Measurements from ENCODE around the gene PRR36.
"Not testable (repeated sequence)": the region's sequence is repeated elsewhere in the genome, so short reads cannot be mapped to it uniquely, and the experiment has no call there.

Gene PRR36

GRCh38 chr19:7897292-7897691 is 23.1 kb upstream of the PRR36 start:
- DNase-seq, result no peak

GRCh38 chr19:7895565-7895964 is 21.4 kb upstream of the PRR36 start:
- DNase-seq, result no peak

GRCh38 chr19:7894612-7895309 is 20.6 kb upstream of the PRR36 start:
- DNase-seq, result no peak

DNA sequence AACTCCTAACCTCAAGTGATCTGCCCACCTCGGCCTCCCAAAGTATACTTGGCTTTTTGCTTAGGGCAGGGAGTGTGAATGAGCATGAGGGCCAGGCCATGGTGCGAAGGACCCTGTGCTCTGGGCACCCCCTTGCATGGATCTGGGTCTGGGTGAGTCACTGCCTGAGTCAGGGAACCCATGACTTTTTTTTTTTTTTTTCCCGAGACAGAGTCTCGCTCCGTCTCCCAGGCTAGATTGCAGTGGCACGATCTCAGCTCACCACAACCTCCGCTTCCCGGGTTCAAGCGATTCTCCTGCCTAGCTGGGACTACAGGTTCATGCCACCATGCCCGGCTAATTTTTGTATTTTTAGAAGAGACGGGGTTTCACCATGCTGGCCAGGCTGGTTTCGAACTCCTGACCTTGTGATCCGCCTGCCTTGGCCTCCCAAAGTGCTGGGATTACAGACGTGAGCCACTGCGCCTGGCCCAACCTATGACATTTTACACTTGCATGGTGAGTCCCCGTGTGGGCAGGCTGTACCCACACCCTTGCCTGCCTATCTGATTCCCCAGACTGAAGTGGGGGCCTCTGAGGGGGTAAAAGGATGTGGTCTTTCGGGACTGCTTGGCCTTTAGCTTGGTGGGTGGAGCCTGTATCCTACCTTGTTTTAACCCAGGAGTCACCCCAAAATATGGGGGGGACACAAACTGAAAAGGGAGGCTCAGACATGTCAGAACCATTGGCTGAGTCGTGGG is 19.3 kb upstream of the PRR36 start:
- not testable (repeated sequence) for DNase-seq

DNA sequence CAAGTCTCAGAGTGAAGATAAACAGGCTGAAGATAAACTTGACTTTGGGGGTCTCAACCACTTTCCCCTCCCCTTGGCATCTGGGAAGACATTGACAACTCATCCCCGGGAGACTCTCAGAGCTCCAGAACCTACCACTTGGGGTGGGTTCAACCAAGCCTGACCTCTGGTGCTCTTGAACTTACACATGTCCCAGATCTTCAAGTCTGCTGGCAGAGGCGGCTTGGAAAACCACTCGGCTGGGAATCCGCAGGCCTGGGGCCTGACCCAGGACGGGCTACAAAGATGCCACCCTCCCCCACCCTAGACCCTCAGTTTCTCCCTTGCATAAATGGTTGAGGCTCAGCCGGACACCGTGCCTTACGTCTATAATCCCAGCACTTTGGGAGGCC is 14.6 kb upstream of the PRR36 start:
- no peak for DNase-seq

GRCh38 chr19:7888145-7888825 is 14.1 kb upstream of the PRR36 start, which contains the start of gene LRRC8E:
Gene LRRC8E, plus strand, starts transcription at chr19:7888510. Its CDS starts 7,094 bp downstream, at chr19:7895604.
- no peak for DNase-seq

DNA sequence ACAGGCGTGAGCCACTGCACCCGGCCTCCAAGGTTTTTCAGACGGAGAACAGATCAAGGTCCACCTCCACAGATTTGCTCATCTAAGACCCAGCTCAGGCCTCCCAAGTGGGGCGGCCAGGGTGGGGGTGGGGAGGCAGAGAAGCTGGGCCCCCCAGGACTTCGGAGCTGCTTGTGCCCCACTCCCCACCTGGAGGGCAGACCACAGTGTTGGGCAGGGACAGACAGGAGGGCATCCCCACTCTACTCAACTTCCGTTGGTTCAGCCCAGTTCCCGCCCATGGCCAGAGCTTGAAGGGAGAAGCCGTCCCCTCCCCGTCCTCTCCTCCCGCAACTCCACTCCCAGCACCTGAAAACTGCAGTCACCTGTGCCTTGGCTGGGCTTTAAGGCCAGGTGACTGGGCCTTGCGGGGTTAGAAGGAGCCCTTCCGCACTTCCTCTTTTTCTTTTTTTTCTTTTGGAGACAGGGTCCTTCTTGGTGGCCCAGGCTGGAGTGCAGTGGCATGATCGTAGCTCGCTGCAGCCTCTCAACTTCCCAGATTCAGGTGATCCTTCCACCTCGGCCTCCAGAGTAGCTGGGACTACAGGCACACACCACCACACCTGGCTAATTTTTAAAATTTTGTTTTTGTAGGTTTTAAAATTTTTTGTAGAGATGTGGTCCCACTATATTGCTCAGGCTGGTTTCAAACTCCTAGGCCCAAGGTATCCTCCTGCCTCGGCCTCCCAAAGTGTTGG is 13.4 kb upstream of the PRR36 start:
- no peak for DNase-seq

- DNase-seq, result no peak
These were observed 11.6 kb upstream of the PRR36 start for GRCh38 chr19:7885818-7886217.

GRCh38 chr19:7883796-7884570 is 9.8 kb upstream of the PRR36 start:
- no peak for DNase-seq

DNA sequence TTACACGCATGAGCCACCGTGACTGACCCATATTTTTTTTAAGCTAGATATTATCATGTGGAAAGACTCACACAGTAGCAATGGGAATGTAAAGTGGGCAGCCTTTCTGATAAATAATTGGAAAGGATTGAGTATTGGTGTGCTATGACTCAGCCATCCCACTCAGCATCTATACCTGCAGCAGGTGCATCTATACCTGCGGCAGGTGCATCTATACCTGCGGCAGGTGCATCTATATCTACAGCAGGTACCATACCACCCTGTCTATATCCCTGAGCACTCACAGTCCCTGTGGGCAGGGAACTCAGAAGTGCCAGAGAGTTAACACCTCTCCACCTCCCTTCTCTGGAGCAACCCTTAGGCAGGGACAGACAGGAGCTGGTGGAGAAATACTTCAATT is 8.9 kb upstream of the PRR36 start:
- no peak for DNase-seq

- DNase-seq, result no peak
These were observed 7.7 kb upstream of the PRR36 start for GRCh38 chr19:7881910-7882309.

DNA sequence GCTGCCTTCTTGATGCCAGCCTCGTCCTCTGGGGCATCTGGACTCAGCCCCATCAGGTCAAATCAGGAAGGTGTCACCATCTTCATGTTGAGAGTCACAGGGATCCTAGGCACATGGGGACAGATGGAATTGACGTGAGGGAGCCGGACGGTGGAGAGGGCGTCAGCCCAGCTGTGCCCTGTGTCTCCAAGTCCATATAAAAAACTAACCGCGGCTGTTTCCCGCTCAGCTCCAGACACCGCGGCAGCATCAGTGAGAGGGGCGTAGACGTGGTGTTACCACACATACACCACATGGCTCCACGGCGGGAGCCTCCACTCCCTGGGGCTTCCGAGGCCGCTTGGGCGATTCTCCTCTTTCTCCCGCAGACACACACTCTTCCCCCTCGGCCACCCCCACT is 5.6 kb upstream of the PRR36 start:
- no peak for DNase-seq

GRCh38 chr19:7879111-7879807 is 5.1 kb upstream of the PRR36 start:
- no peak for DNase-seq

DNA sequence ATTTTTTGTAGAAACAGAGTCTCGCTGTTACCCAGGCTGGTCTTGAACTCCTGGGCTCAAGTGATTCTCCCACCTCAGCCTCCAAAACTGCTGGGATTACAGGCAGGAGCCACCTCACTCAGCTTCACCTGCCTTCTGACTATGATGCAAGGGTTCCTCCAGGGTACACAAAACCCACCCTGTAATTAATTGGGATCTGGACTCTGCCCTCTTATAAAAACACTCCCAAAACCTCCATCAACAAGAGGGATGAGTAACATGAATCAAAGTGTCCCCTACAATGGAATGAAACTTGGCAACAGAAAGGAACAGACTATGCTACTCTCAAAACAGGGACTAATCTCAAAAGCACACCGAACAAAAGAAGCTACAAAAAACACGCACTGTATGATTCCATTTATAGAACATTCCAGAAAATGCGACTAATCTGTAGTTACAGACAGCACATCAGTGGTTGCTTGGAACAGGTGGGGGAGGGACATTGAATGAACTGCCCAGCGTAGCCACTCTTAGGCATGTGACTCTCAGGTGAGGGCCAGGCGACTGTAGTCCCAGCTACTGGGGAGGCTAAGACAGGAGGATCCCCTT is 3.2 kb upstream of the PRR36 start:
- DNase-seq, result no peak

GRCh38 chr19:7874897-7875273 is 695 bp upstream of the PRR36 start:
- DNase-seq, result no peak

GRCh38 chr19:7873304-7874075 is 700 bp downstream of the PRR36 start:
- peak; percentile 19 for DNase-seq

DNA sequence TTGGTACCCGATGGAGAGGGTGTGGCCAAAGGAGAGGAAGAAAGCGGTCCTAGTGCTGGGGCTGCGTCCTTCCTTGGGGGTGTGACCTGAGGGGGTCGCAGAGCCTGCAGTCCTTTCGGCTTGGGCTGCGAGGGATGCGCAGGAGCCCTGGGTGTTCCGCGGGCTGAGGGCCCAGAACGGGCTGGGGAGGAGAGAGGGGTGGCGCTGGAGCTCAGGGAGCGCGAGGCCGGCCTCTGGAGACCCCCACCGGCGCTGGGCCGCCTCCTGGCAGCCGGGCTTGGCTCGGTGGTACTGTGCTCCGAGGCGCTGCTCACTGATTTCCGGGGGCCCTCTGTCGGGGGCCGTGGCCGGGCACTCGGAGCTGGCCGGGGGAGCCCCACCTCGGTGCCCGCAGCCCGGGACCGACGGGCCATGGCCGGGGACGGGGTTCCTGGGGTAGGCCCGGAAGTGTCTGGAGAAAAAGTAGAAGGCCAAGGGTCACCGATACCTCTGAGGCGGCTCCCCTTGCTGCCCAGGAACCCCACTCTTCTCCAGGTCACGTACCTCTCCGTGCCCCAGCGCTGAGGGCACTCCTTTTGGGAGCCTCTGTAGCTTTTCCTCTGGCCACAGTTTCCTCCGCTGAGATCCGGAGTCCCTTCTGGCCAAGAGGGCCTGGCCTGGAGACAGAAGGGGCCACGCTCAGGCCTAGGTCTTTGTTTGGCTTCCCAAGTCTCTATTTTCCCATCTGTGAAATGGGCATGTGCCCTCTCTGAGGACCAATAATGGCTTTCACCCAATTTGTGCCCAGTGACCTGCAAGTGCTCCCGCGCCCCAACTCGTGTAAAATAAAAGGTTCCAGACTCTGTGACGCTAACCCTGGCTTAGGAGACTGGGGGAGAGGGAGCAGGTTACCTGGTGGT is 1.6 kb downstream of the PRR36 start:
- DNase-seq, result no peak

DNA sequence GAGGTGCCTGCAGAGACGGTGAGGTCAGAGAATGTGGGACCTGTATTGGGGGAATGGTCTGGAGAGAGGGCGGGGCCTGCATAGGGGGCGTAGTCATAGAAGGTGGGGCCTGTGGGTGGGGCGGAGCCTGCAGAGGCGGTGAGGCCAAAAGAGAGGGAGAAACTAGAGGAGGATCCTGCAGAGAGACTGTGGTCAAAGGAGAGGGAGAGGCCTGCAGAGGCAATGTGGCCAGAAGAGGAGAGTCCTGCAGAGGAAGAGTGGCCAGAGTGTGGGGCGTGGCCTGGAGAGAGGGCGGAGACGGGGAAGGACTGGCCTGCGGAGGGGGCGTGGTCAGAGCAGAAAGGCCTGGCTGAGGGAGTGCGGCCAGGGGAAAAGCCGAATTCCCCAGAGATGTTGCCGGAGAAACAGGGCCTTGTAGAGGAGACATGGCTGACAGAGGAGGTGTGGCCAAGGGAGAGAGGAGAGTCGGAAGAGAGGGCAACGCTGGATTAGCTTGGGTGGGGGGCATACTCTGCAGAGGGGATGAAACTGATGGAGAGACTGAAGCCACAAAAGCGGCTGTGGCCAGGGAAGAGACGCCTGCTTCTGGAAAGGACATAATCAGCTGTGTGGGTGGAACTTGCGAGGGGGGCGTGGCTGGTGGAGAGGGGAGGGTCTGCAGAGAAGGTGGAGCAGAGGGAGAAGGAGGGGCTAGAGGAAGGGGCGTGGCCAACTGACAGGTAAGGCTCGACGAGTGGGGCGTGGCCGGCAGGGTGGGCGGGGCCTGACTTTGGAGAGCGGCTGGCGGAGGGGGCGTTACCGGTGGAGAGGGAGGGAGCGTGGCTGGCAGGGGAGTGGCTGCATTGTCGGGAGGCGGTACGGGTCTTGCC is 2.5 kb downstream of the PRR36 start:
- DNase-seq, result no peak
